Ishikawa (cell line): ENCODE measurements around the gene KIRREL3.

Source experiments
- CEBPB ChIP-seq: IDR thresholded peaks from 2 replicates; pipeline ENCODE4 v1.6.1; 2012
- CREB1 ChIP-seq: IDR thresholded peaks from 2 replicates; pipeline ENCODE4 v1.6.1; 2012; ENCODE audit warnings: low read depth
- EGR1 ChIP-seq: IDR thresholded peaks from 2 replicates; pipeline ENCODE4 v1.6.1; 2012
- EP300 ChIP-seq: IDR thresholded peaks from 2 replicates; pipeline ENCODE4 v1.6.1; 2012; ENCODE audit warnings: borderline replicate concordance
- FOXM1 ChIP-seq: IDR thresholded peaks from 2 replicates; pipeline ENCODE4 v1.6.1; 2012; ENCODE audit warnings: low read depth, borderline replicate concordance
- NFIC ChIP-seq: IDR thresholded peaks from 2 replicates; pipeline ENCODE4 v1.6.1; 2012
- RAD21 ChIP-seq: IDR thresholded peaks from 2 replicates; pipeline ENCODE4 v1.6.1; 2012; ENCODE audit warnings: low read depth
- TAF1 ChIP-seq: IDR thresholded peaks from 2 replicates; pipeline ENCODE4 v1.6.1; 2012; ENCODE audit warnings: low read depth, mild to moderate bottlenecking
- TCF12 ChIP-seq: IDR thresholded peaks from 2 replicates; pipeline ENCODE4 v1.6.1; 2012; ENCODE audit warnings: low read depth
- TEAD4 ChIP-seq: IDR thresholded peaks from 2 replicates; pipeline ENCODE4 v1.6.1; 2012
- USF1 ChIP-seq: IDR thresholded peaks from 2 replicates; pipeline ENCODE4 v1.6.1; 2012
- YY1 ChIP-seq: IDR thresholded peaks from 2 replicates; pipeline ENCODE4 v1.6.1; 2012; ENCODE audit warnings: low read depth
- ZBTB7A ChIP-seq: IDR thresholded peaks from 2 replicates; pipeline ENCODE4 v1.6.1; 2012; ENCODE audit warnings: low read depth
- TF ChIP-seq, protein P1 (sequence below): IDR thresholded peaks from 2 replicates; pipeline ENCODE4 v1.6.1; 2012; ENCODE audit warnings: low read depth, mild to moderate bottlenecking
- TF ChIP-seq, protein P2 (sequence below): IDR thresholded peaks from 2 replicates; pipeline ENCODE4 v1.6.1; 2012

Gene KIRREL3

DNA sequence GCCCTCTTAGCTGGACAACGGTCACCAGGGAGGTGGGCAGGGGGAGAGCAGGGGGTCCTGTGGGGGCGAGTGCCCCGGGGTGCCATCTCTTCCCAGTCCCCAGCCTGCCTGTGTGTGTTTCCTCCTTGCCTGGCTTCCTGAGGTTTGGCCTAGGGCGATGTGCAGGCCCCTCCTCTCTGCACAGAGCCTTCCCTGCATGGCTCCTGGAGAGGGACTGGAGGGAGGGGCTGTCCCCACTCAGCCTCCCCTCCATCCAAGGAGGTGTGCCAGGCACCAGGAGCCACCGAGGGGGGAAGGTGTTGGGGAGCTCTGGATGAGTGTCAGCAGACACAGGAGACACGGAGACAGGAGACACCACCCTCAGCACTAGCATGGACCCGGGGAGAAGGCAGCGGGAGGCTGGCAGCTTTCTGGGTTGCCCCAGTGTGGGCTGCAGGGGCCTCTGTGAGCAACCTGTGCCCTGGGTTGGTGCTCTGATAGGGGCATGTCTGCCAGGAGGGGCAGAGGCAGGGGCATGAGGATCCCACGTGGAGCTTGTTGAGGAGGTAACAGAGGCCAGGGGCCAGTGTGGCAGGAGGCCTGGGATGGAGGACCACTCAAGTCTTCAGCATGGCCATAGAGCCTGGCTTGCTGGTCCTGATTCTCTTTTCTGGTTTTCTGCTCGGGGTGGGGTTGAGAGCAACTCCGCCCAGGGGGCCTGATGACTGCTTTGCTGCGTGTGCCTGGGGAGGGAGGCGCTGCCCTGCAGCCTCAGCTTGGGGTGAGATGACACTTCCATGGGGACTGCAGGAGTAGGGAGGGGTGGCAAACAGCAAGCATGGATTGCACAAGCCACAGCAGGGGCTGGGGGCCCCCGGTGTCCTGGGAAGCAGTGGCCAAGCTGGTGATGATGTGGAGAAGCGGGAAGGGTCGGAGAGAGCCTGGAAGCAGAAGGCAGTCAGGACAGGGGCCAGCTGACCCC, 566.3 kb downstream of the KIRREL3 start:
- TF ChIP-seq, protein P1, sequence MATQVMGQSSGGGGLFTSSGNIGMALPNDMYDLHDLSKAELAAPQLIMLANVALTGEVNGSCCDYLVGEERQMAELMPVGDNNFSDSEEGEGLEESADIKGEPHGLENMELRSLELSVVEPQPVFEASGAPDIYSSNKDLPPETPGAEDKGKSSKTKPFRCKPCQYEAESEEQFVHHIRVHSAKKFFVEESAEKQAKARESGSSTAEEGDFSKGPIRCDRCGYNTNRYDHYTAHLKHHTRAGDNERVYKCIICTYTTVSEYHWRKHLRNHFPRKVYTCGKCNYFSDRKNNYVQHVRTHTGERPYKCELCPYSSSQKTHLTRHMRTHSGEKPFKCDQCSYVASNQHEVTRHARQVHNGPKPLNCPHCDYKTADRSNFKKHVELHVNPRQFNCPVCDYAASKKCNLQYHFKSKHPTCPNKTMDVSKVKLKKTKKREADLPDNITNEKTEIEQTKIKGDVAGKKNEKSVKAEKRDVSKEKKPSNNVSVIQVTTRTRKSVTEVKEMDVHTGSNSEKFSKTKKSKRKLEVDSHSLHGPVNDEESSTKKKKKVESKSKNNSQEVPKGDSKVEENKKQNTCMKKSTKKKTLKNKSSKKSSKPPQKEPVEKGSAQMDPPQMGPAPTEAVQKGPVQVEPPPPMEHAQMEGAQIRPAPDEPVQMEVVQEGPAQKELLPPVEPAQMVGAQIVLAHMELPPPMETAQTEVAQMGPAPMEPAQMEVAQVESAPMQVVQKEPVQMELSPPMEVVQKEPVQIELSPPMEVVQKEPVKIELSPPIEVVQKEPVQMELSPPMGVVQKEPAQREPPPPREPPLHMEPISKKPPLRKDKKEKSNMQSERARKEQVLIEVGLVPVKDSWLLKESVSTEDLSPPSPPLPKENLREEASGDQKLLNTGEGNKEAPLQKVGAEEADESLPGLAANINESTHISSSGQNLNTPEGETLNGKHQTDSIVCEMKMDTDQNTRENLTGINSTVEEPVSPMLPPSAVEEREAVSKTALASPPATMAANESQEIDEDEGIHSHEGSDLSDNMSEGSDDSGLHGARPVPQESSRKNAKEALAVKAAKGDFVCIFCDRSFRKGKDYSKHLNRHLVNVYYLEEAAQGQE: no peak
- TF ChIP-seq CEBPB (no peak), EGR1 (no peak), ZBTB7A (no peak), RAD21 (no peak), TAF1 (no peak), YY1 (no peak), FOXM1 (no peak)
- TF ChIP-seq, protein P2, sequence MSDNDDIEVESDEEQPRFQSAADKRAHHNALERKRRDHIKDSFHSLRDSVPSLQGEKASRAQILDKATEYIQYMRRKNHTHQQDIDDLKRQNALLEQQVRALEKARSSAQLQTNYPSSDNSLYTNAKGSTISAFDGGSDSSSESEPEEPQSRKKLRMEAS: no peak

DNA sequence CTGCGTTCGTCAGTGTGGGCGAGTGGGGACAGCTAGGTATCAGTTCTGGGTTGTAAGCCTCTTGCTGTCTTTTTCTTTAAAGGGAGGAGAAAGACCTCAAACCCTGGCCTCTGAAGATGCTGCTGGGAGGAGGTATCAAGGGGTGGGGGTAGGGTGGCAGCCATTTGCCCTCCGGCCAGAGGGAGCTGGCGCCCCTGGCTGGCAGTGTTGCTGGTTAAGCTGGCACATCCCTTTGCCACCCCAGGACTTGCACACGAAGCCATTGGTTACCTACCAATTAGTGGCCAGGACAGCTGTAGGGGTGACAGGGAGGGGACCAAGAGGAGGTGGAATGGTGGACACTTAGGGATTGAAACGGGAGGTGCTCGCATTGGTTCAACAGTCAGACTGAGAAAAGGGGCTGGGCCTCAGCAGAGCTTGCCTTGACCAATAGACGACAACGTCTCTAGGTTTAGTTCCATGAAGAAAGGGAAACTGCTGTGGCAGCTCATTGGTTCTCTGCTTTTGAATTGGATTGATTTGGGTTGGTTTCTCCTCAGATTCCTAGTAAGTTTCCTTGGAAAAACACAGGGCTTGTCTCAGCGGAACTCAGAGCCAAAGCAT, 567.2 kb downstream of the KIRREL3 start:
- TF ChIP-seq FOXM1 (no peak), USF1 (no peak), TAF1 (no peak), CEBPB (no peak), TCF12 (no peak), YY1 (no peak)
- TF ChIP-seq, protein P1: no peak
- TF ChIP-seq, protein P2: no peak

- TF ChIP-seq TEAD4: no peak
- no peak for TF ChIP-seq YY1
- no peak for TF ChIP-seq NFIC
- TF ChIP-seq, protein P2: no peak
- no peak for TF ChIP-seq EGR1
Observed at GRCh38 chr11:126432525-126432924, 568.0 kb downstream of the KIRREL3 start.

GRCh38 chr11:126432065-126432461, 568.5 kb downstream of the KIRREL3 start:
- TF ChIP-seq, protein P2: no peak
- no peak for TF ChIP-seq EGR1
- no peak for TF ChIP-seq YY1
- TF ChIP-seq TCF12: no peak
- TF ChIP-seq, protein P1: no peak

GRCh38 chr11:126431401-126432064, 569.0 kb downstream of the KIRREL3 start:
- TF ChIP-seq, protein P2: no peak
- TF ChIP-seq CREB1: no peak
- no peak for TF ChIP-seq CEBPB
- no peak for TF ChIP-seq NFIC
- TF ChIP-seq RAD21: no peak
- TF ChIP-seq EGR1: no peak
- TF ChIP-seq FOXM1: no peak
- no peak for TF ChIP-seq TEAD4
- no peak for TF ChIP-seq USF1
- no peak for TF ChIP-seq ZBTB7A
- TF ChIP-seq YY1: no peak
- no peak for TF ChIP-seq EP300
- no peak for TF ChIP-seq TCF12
- TF ChIP-seq, protein P1: no peak
- no peak for TF ChIP-seq TAF1
